ENCODE data around the gene NUDT14. TPM values are rescaled to one million over a fixed set of nuclear protein-coding genes. Genes with fewer than 3 reads are reported as not detected.

Gene NUDT14
- 8.5 and 10.9 TPM in 2 replicates for total RNA-seq

DNA sequence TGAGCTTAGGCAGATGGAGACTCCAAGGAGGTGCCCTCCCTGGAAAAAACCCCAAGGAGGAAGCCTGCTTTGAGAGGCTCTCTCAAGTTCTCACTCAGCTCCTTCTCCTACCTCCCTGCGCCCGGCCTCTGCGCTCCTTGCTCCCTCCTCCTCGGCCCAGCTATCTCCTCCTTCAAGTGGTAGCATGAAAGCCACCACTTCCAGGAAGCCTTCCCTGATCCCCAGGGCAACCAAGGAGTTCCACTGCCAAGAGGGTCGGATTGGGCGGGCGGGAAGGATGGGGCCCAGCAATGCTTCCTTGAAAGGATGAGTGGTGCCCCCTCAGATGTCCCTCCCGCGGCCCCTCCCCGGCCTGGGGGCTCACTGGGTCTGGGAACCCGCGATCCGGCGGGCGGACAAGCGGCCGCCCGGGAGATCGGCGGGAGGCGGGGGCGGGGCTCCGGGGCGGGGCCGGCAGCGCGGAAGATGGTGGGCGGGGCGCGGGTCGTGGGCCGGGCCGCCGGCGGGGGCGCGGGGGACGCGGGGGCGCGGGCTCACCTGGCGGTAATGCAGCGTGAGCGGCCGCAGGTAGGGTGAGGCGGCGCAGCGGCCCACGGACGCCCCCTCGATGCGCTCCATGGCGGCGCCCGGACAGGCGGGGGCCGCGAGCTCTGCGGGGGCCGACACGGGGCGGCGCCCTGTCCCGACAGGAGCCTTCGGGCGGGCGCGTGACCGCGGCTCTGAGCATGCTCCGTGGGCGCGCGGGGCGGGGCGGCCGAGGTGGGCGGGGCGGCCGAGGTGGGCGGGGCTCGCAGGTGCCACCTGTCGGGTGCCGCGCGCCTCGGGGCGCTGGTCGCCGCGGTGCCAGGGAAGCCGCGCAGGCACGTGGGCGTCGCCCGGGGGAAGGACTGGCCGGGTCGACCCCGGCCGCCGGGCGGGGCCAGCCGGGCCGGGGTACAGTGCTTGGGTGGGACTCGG lies at the start of gene NUDT14:
Gene NUDT14, minus strand, starts transcription at position 721 of the 957 bp plus-strand sequence. Its CDS starts 103 bp downstream, at position 618.
- H3K36me3 Mint-ChIP-seq (ENCODE audit: low read depth), result no peaks in the 10 kb centered on the region
- peak within 1 kb of the TSS; percentile 72 for H3K4me3 Mint-ChIP-seq
- peak; percentile 72 for DNase-seq (ENCODE audit: low spot score)
- no peak within 1 kb of the TSS for H3K27ac Mint-ChIP-seq
- peaks cover 17% of the 10 kb centered on the region for H3K27me3 Mint-ChIP-seq (ENCODE audit: insufficient read depth)
- intact Hi-C loops (cut with micrococcal nuclease), result loop anchor here (5.0 to 10.0 kb wide), 2 partner anchors 64 to 121 kb away; partner anchors contain the start of genes BRF1 and BTBD6
- H3K9me3 Mint-ChIP-seq, result no peaks in the 10 kb centered on the region
- peaks cover 5% of the 10 kb centered on the region for H3K4me1 Mint-ChIP-seq (ENCODE audit: low read depth)

- no peak for DNase-seq (ENCODE audit: low spot score)
- H3K4me3 Mint-ChIP-seq, result no peak overlapping the region
- H3K27me3 Mint-ChIP-seq (ENCODE audit: insufficient read depth), result no peaks in the 10 kb centered on the region
- no peak overlapping the region for H3K27ac Mint-ChIP-seq
- H3K4me1 Mint-ChIP-seq (ENCODE audit: low read depth), result no peaks in the 10 kb centered on the region
- H3K36me3 Mint-ChIP-seq (ENCODE audit: low read depth), result peaks cover 7% of the 10 kb centered on the region
- no peaks in the 10 kb centered on the region for H3K9me3 Mint-ChIP-seq
- intact Hi-C loops (cut with micrococcal nuclease), result no loop called here
Measured at GRCh38 chr14:105229099-105229655, 48.1 kb upstream of the NUDT14 start.

- Mint-ChIP-seq H3K4me1 (ENCODE audit: low read depth) (no peaks in the 10 kb centered on the region), H3K27me3 (ENCODE audit: insufficient read depth) (no peaks in the 10 kb centered on the region), H3K4me3 (no peak overlapping the region), H3K9me3 (no peaks in the 10 kb centered on the region), H3K27ac (no peak overlapping the region), H3K36me3 (ENCODE audit: low read depth) (peaks cover 7% of the 10 kb centered on the region)
- no peak for DNase-seq (ENCODE audit: low spot score)
- intact Hi-C loops (cut with micrococcal nuclease), result no loop called here
Measured at GRCh38 chr14:105228562-105228961, 47.5 kb upstream of the NUDT14 start.

GRCh38 chr14:105227346-105227745 lies 46.2 kb upstream of the NUDT14 start:
- Mint-ChIP-seq H3K36me3 (ENCODE audit: low read depth) (peaks cover 12% of the 10 kb centered on the region), H3K4me3 (no peak overlapping the region), H3K9me3 (no peaks in the 10 kb centered on the region), H3K4me1 (ENCODE audit: low read depth) (no peaks in the 10 kb centered on the region), H3K27ac (no peak overlapping the region), H3K27me3 (ENCODE audit: insufficient read depth) (no peaks in the 10 kb centered on the region)
- intact Hi-C loops (cut with micrococcal nuclease), result no loop called here
- DNase-seq (ENCODE audit: low spot score), result no peak

GRCh38 chr14:105226198-105226597 lies 45.1 kb upstream of the NUDT14 start:
- H3K27ac Mint-ChIP-seq, result no peak overlapping the region
- H3K4me1 Mint-ChIP-seq (ENCODE audit: low read depth), result no peaks in the 10 kb centered on the region
- H3K9me3 Mint-ChIP-seq, result no peaks in the 10 kb centered on the region
- no peak for DNase-seq (ENCODE audit: low spot score)
- no peak overlapping the region for H3K4me3 Mint-ChIP-seq
- peaks cover 17% of the 10 kb centered on the region for H3K36me3 Mint-ChIP-seq (ENCODE audit: low read depth)
- intact Hi-C loops (cut with micrococcal nuclease), result no loop called here
- H3K27me3 Mint-ChIP-seq (ENCODE audit: insufficient read depth), result no peaks in the 10 kb centered on the region

DNA sequence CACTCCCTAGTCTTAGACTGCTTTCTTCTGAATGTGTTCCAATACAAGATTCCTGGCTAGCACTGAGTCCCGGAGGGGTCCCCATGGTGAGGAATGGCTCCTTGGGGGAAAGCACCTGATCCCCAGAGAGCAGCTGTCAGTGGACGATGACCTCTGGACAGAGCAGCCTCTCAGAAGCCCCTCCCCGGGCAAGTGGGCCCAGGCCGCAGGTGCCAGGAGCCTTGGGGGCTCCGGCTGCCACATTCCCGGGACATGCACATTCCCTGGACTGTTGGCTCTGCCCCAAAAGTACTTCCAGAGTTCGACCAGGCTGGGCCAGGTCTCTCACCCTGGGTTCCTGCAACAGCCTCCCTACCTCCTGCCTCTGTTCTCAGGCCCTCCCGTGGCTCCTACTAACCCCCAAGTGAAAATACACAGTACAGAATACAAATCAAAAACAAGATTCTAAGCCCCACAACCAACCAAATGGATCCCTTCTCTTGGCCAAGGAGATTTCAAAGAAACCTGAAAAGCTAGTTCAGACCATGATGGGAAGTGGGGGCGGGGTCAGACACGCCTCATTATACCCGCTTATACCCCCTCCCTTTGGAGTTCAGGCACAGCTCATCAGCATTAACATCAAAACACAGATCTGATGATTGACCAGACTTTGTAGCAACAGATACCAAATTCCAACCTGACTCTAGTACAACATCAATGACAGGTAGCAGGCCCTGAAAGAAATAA lies 43.9 kb upstream of the NUDT14 start:
- no peaks in the 10 kb centered on the region for H3K9me3 Mint-ChIP-seq
- H3K4me1 Mint-ChIP-seq (ENCODE audit: low read depth), result no peaks in the 10 kb centered on the region
- peaks cover 19% of the 10 kb centered on the region for H3K36me3 Mint-ChIP-seq (ENCODE audit: low read depth)
- DNase-seq (ENCODE audit: low spot score), result no peak
- H3K27ac Mint-ChIP-seq, result no peak overlapping the region
- no peaks in the 10 kb centered on the region for H3K27me3 Mint-ChIP-seq (ENCODE audit: insufficient read depth)
- H3K4me3 Mint-ChIP-seq, result no peak overlapping the region
- intact Hi-C loops (cut with micrococcal nuclease), result no loop called here

DNA sequence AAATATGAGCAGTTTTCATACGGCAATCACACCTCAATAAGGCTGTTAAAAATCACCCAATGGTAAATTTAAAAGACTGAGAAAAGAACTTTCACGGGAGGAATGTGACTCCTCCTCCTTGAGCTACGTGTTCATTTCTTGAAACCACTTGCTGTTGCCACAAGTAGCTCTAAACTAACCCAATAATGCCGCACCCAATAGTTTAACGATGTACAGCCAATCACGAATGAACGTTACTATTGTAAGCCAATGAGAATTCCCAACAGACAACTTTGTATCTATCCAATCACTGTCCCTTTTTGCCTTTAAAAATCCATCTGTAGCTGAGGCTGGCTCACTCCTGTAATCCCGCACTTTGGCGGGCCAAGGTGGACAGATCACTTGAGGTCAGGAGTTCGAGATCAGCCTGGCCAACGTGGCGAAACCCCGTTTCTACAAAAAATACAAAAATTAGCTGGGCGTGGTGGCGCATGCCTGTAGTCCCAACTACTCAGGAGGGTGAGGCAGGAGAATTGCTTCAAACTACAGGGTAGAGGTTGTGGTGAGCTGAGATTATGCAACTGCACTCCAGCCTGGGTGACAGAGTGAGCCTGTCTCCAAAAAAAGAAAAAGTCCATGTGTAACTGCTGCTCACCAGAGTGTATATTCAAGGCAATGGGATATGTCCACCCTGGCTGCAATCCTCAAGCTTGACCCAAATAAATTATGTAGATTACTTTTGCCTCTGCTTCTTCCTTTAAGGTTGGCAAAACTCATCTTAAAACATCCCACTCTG lies 42.8 kb upstream of the NUDT14 start:
- H3K36me3 Mint-ChIP-seq (ENCODE audit: low read depth), result peaks cover 21% of the 10 kb centered on the region
- H3K27ac Mint-ChIP-seq, result no peak overlapping the region
- no peak overlapping the region for H3K4me3 Mint-ChIP-seq
- no peaks in the 10 kb centered on the region for H3K27me3 Mint-ChIP-seq (ENCODE audit: insufficient read depth)
- intact Hi-C loops (cut with micrococcal nuclease), result no loop called here
- H3K4me1 Mint-ChIP-seq (ENCODE audit: low read depth), result no peaks in the 10 kb centered on the region
- DNase-seq (ENCODE audit: low spot score), result no peak
- no peaks in the 10 kb centered on the region for H3K9me3 Mint-ChIP-seq

GRCh38 chr14:105223260-105223659 lies 42.1 kb upstream of the NUDT14 start:
- DNase-seq (ENCODE audit: low spot score), result no peak

DNA sequence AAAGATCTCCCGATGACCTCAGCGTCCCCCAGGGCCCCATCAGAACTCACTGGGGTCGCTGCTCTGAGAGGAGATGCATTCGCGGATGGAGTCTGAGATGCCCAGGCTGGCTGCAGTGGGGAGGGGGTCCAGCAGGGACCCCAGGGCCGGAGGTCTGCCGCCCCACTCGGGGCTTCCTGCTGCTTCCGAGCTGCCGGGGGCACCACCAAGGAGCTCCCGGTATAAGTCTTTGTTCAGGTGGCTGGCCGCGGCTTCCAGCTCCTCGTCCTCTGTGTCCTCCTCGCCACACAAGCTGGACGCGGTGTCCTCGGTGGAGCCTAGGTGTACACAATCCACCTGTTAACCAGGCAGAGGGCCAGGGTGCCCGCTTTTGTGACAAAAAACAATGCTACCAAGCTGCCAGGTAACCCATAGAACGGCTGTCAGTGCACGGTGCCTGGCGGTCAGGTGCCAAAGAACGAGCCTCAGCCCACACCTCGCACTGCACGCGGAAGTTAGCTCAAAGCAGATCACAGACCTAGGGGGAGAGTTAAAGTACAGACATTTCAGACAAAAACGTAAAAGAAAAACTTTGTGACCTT lies 40.6 kb upstream of the NUDT14 start:
- intact Hi-C loops (cut with micrococcal nuclease), result no loop called here
- Mint-ChIP-seq H3K4me3 (no peak overlapping the region), H3K9me3 (no peaks in the 10 kb centered on the region), H3K27ac (no peak overlapping the region), H3K4me1 (ENCODE audit: low read depth) (no peaks in the 10 kb centered on the region), H3K27me3 (ENCODE audit: insufficient read depth) (no peaks in the 10 kb centered on the region), H3K36me3 (ENCODE audit: low read depth) (peaks cover 23% of the 10 kb centered on the region)
- DNase-seq (ENCODE audit: low spot score), result no peak

More at GRCh38 chr14:105223260-105223659, 42.1 kb upstream of the NUDT14 start:
- no peaks in the 10 kb centered on the region for H3K9me3 Mint-ChIP-seq
- H3K27ac Mint-ChIP-seq, result no peak overlapping the region
- no peaks in the 10 kb centered on the region for H3K27me3 Mint-ChIP-seq (ENCODE audit: insufficient read depth)
- H3K4me1 Mint-ChIP-seq (ENCODE audit: low read depth), result no peaks in the 10 kb centered on the region
- intact Hi-C loops (cut with micrococcal nuclease), result no loop called here
- H3K36me3 Mint-ChIP-seq (ENCODE audit: low read depth), result peaks cover 23% of the 10 kb centered on the region
- no peak overlapping the region for H3K4me3 Mint-ChIP-seq

DNA sequence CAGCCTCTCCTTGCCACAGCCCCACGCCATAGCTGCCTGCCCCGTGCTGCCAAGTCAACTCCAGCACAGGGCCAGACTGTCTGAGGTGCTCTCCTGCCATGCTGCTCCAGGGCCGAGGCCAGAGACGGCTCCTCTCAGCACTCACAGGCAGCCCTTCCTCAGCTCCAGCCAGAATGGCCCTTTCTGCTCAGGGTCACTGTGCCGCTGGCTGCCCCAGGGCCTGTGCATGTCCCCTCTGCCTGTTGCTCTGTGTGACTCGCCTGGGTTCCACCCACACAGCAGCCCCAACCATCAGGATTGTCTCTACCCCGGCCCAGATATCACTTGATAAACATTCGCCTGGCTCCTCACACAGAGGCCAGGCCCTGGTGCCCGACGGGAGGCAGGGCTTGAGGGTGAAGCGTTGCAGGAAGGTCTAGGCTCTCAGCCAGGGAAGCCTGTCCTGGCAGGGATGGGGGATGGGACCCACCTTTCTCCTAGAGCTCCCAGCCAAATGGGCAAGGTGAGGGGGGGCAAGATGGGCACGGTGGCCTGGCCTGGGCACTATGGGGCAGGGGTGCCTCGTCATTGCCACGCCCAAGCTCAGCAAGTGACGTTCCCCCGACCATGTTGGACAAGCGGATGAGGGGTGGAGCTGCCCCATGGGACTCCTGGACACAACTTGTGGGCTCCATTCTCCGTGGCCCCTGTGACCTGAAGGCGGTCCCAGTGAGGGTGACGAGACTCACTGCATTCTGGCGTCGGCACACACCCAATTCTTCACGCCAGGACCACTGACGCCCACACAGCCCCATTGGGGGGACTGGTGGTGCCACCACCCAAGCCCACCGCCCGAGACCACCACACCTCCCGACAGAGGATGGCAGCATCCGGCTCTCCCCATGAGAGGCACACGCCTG lies 39.8 kb upstream of the NUDT14 start:
- H3K27me3 Mint-ChIP-seq (ENCODE audit: insufficient read depth), result no peaks in the 10 kb centered on the region
- H3K9me3 Mint-ChIP-seq, result no peaks in the 10 kb centered on the region
- no peak for DNase-seq (ENCODE audit: low spot score)
- no peak overlapping the region for H3K27ac Mint-ChIP-seq
- no peak overlapping the region for H3K4me3 Mint-ChIP-seq
- intact Hi-C loops (cut with micrococcal nuclease), result no loop called here
- H3K4me1 Mint-ChIP-seq (ENCODE audit: low read depth), result no peaks in the 10 kb centered on the region
- peaks cover 22% of the 10 kb centered on the region for H3K36me3 Mint-ChIP-seq (ENCODE audit: low read depth)

- H3K4me1 Mint-ChIP-seq (ENCODE audit: low read depth), result no peaks in the 10 kb centered on the region
- H3K27ac Mint-ChIP-seq, result no peak overlapping the region
- no peaks in the 10 kb centered on the region for H3K9me3 Mint-ChIP-seq
- H3K4me3 Mint-ChIP-seq, result no peak overlapping the region
- intact Hi-C loops (cut with micrococcal nuclease), result no loop called here
- H3K27me3 Mint-ChIP-seq (ENCODE audit: insufficient read depth), result no peaks in the 10 kb centered on the region
- DNase-seq (ENCODE audit: low spot score), result no peak
- peaks cover 15% of the 10 kb centered on the region for H3K36me3 Mint-ChIP-seq (ENCODE audit: low read depth)
Measured at GRCh38 chr14:105219753-105220152, 38.6 kb upstream of the NUDT14 start.
